ENCODE data around the gene GADD45B.
"Not testable (repeated sequence)": the region's sequence is repeated elsewhere in the genome, so short reads cannot be mapped to it uniquely, and the experiment has no call there.

The GADD45B gene

DNA sequence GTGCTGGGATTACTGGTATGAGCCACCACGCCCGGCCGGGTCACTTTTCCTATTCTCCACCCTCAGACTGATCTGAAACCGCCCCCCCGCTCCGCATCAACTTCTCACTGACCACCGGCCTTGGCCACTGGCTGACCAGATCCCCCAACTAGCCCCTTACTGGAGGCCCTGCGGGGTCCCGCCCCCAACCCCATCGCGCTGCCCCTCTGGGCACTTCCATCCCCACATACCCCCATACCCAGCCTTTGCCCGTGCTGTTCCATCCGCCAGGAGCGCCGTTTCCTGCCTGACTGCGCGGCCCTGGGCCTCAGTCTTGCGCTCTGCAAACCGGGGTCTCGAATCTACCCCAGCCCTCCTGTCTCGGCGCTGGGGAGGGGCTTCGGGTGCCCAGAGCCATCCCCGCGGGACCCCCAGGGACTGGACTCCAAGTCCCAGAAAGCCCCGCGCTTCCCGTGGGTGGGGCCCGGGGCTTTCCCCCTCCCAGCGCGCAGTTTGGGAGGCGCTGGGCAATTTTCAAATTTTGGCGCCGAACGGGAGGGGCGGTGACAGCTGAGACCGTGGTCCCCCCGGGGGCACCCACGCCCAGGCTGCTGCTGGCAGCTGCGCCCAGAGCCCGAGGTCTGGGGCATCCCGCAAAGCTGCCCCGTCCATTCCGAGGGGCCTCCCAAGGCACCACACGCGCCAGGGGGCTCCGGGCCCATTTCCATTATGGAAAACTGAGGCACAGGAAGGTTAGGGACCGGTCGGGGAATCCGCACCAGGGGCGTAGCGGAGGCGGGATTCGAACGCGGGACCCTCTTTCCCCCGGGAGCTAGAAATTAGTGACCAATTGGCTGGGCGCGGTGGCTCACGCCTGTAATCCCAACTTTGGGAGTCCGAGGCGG is 13.9 kb upstream of the GADD45B start:
- peak overlapping the region; percentile 80 for H3K4me3 ChIP-seq (ENCODE audit: low read length)
- peak; percentile 39 for TF ChIP-seq CTCF (conservative IDR thresholded peaks at IDR 0.05; ENCODE audit: low read length)
- DNase-seq (ENCODE audit: low read depth), result peak; percentile 50

DNA sequence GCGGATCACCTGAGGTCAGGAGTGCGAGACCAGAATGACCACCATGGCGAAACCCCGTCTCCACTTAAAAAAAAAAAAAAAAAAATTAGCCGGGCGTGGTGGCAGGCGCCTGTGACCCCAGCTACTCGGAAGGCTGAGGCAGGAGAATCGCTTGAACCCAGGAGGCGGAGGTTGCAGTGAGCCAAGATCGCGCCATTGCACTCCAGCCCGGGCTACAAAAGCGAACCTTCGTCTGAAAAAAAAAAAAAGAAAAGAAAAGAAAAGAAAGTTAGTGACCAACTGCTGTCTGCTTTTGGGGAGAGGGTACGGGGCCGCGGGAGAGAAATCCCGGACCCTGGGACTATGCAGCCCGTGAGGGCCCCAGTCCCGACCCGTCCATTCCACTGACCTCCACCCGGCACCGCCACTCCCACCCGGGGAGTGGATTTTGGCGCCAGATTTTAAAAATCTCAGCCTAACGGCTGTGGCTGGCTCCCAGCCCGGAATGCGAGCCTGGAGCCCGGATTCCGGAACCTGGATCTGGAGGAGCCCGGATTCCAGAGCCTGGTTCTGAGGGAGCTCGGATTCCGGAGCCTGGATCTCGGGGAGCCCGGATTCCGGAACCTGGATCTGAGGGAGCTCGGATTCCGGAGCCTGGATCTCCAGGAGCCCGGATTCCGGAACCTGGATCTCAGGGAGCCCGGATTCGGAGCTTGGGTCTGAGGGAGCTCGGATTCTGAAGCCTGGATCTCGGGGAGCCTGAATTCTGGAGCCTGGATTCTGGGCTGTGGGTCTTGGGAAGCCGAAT is 13.1 kb upstream of the GADD45B start:
- H3K4me3 ChIP-seq (ENCODE audit: low read length), result peak overlapping the region; percentile 80
- peak; percentile 99 for DNase-seq (ENCODE audit: low read depth)
- no peak for TF ChIP-seq CTCF (conservative IDR thresholded peaks at IDR 0.05; ENCODE audit: low read length)

- H3K4me3 ChIP-seq (ENCODE audit: low read length); DNase-seq (ENCODE audit: low read depth): not testable (repeated sequence)
Measured at GRCh38 chr19:2463694-2464093, 12.2 kb upstream of the GADD45B start.

GRCh38 chr19:2464389-2464788 is 11.5 kb upstream of the GADD45B start:
- no peak for DNase-seq (ENCODE audit: low read depth)
- H3K4me3 ChIP-seq (ENCODE audit: low read length), result no peak overlapping the region
- TF ChIP-seq CTCF (conservative IDR thresholded peaks at IDR 0.05; ENCODE audit: low read length), result no peak

GRCh38 chr19:2468596-2468995 is 7.3 kb upstream of the GADD45B start:
- TF ChIP-seq CTCF (conservative IDR thresholded peaks at IDR 0.05; ENCODE audit: low read length), result no peak
- H3K4me3 ChIP-seq (ENCODE audit: low read length), result no peak overlapping the region
- DNase-seq (ENCODE audit: low read depth), result no peak

DNA sequence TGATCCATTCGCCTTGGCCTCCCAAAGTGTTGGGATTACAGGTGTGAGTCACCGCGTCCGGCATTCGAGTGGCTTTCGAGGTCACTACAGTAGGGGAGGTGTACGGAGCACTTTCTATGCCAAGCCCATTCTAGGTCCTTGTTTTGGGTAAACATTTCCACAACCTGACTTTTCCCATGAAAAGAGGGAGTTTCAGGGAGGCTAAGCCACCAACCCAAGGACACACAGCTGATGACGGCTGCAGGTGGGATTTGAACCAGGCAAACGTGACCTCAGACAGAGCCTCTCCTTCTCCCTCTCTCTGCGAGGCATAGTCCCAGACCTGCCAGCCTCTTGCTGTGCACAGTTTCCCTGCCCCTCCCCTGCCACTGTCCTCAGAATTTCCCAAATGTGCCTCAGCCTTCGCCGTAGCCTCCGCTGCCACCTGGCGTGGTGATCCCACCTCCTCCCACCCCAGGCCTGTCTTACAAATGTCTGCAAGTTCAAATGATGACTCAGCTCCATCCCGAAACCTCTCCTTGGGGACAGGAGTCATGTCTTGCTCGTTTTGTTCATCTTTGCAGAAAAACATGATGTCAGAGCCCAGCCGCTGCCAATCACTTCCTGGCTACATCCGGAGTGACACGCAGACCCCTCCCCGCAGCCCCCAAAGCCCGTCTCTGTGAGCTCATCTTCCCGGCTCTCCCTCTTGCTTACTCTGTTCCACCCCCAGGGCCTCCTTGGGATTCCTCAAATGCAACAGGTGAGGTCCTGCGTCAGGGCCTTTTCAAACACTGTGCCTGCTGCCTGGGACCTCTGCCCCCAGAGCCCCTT is 6.6 kb upstream of the GADD45B start:
- no peak overlapping the region for H3K4me3 ChIP-seq (ENCODE audit: low read length)
- no peak for TF ChIP-seq CTCF (conservative IDR thresholded peaks at IDR 0.05; ENCODE audit: low read length)
- peak; percentile 76 for DNase-seq (ENCODE audit: low read depth)

DNA sequence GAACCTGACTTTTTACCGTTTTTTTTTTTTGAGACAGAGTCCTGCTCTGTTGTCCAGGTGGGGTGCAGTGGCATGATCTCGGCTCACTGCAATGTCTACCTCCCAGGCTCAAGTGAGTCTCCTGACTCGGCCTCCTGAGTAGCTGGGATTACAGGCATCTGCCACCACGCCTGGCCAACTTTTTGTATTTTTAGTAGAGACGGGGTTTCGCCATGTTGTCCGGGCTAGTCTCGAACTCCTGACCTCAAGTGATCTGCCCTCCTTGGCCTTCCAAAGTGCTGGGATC is 6.1 kb upstream of the GADD45B start:
- not testable (repeated sequence) for DNase-seq (ENCODE audit: low read depth); H3K4me3 ChIP-seq (ENCODE audit: low read length)
